Endothelial cell of umbilical vein (primary cell): ENCODE results near the gene SEMA6C.

ENCODE experiments used
- JUN ChIP-seq: IDR thresholded peaks from 2 replicates; pipeline ENCODE4 v1.6.1; 2011; ENCODE audit warnings: borderline replicate concordance, low read depth; ENCODE audit not compliant: insufficient read length, insufficient read depth
- MYC ChIP-seq: IDR thresholded peaks from one replicate; pipeline ENCODE4 v1.6.1; 2011; ENCODE audit warnings: mild to moderate bottlenecking, low read depth, low read length
- POLR2AphosphoS5 ChIP-seq: IDR thresholded peaks from 2 replicates; pipeline ENCODE4 v1.6.1; 2012; ENCODE audit warnings: low read depth, mild to moderate bottlenecking, control low read depth, low read length, moderate library complexity; ENCODE audit not compliant: insufficient read depth

GRCh38 chr1:151157067-151157531, 10.7 kb upstream of the SEMA6C start:
- TF ChIP-seq POLR2AphosphoS5 (no peak), JUN (no peak), MYC (no peak)
